Osteoblast (primary cell): ENCODE measurements around the gene MBTPS2. TPM values are rescaled to one million over a fixed set of nuclear protein-coding genes. Genes with fewer than 3 reads are reported as not detected.

Experiments used
- DNase-seq: peaks from one replicate; pipeline ENCODE4 v3.0.0; 2011; ENCODE audit warnings: low spot score, mixed read lengths; ENCODE audit not compliant: insufficient read length; ENCODE audit errors: missing footprints
- H2AFZ ChIP-seq: 2 replicates; pipeline ENCODE4 v1.6.0; 2011; ENCODE audit warnings: mild to moderate bottlenecking, low read length
- H3K27ac ChIP-seq: 2 replicates; pipeline ENCODE4 v1.5.1; 2011; ENCODE audit warnings: mild to moderate bottlenecking, low read depth, low read length, moderate library complexity
- H3K27me3 ChIP-seq: 2 replicates; pipeline ENCODE4 v1.6.0; 2012; ENCODE audit warnings: mild to moderate bottlenecking, control low read depth, inconsistent platforms, low read length, moderate library complexity; ENCODE audit not compliant: insufficient read depth
- H3K36me3 ChIP-seq: 2 replicates; pipeline ENCODE4 v1.5.1; 2011; ENCODE audit warnings: mild to moderate bottlenecking, low read length, control low read depth, moderate library complexity; ENCODE audit not compliant: insufficient read depth
- H3K4me1 ChIP-seq: 2 replicates; pipeline ENCODE4 v1.5.1; 2011; ENCODE audit warnings: mild to moderate bottlenecking, low read length, control low read depth, moderate library complexity; ENCODE audit not compliant: insufficient read depth
- H3K4me2 ChIP-seq: 2 replicates; pipeline ENCODE4 v1.6.0; 2011; ENCODE audit warnings: mild to moderate bottlenecking, low read length; ENCODE audit not compliant: insufficient read depth
- H3K4me3 ChIP-seq: fragments of 200-600 bp; sonication (generic); 3 replicates; pipeline ENCODE4 v1.5.1; 2012; ENCODE audit warnings: mild to moderate bottlenecking, low read length, inconsistent platforms; ENCODE audit not compliant: insufficient read depth
- H3K79me2 ChIP-seq: 2 replicates; pipeline ENCODE4 v1.6.0; 2012; ENCODE audit warnings: mild to moderate bottlenecking, low read length, control low read depth, inconsistent platforms; ENCODE audit not compliant: insufficient read depth
- H3K9me3 ChIP-seq: 2 replicates; pipeline ENCODE4 v1.5.1; 2011; ENCODE audit warnings: low read depth, low read length, control low read depth
- H4K20me1 ChIP-seq: 2 replicates; pipeline ENCODE4 v1.6.0; 2012; ENCODE audit warnings: mild to moderate bottlenecking, low read length, control low read depth; ENCODE audit not compliant: insufficient read depth
- CTCF ChIP-seq: IDR thresholded peaks from 2 replicates; pipeline ENCODE4 v1.5.1; 2011; ENCODE audit warnings: mild to moderate bottlenecking, low read depth, low read length, moderate library complexity; ENCODE audit errors: extremely low read depth
- total RNA-seq: library from RNA; depleted of rRNA; stranded (reverse); fragments of >200 nt; gene quantifications from 2 replicates; pipeline ENCODE4 v1.2.3, GENCODE V29; 2012

MBTPS2 gene
- total RNA-seq, 1 donor = 9.0 TPM

GRCh38 chrX:21905313-21905712, 65.9 kb downstream of the MBTPS2 start:
- Histone ChIP-seq H4K20me1 (no peaks in the 10 kb centered on the region), H3K79me2 (no peaks in the 10 kb centered on the region), H3K4me3 (no peak overlapping the region), H3K4me1 (no peaks in the 10 kb centered on the region), H3K36me3 (no peaks in the 10 kb centered on the region), H2AFZ (no peak overlapping the region), H3K27me3 (no peaks in the 10 kb centered on the region), H3K27ac (no peak overlapping the region), H3K4me2 (no peak overlapping the region), H3K9me3 (no peaks in the 10 kb centered on the region)
- TF ChIP-seq CTCF = no peak
- no peak for DNase-seq

GRCh38 chrX:21905953-21906352, 66.5 kb downstream of the MBTPS2 start:
- no peak overlapping the region for H3K27ac ChIP-seq
- no peak overlapping the region for H3K4me3 ChIP-seq
- H3K36me3 ChIP-seq = no peaks in the 10 kb centered on the region
- H3K4me1 ChIP-seq = no peaks in the 10 kb centered on the region
- DNase-seq = no peak
- no peaks in the 10 kb centered on the region for H4K20me1 ChIP-seq
- no peaks in the 10 kb centered on the region for H3K9me3 ChIP-seq
- no peak overlapping the region for H2AFZ ChIP-seq
- TF ChIP-seq CTCF = no peak
- H3K27me3 ChIP-seq = no peaks in the 10 kb centered on the region
- no peak overlapping the region for H3K4me2 ChIP-seq
- H3K79me2 ChIP-seq = no peaks in the 10 kb centered on the region

- Histone ChIP-seq H3K36me3 (no peaks in the 10 kb centered on the region), H2AFZ (no peak overlapping the region), H3K4me3 (no peak overlapping the region), H3K27me3 (no peaks in the 10 kb centered on the region), H3K79me2 (no peaks in the 10 kb centered on the region), H3K4me2 (no peak overlapping the region), H3K9me3 (no peaks in the 10 kb centered on the region), H3K27ac (no peak overlapping the region), H4K20me1 (no peaks in the 10 kb centered on the region), H3K4me1 (no peaks in the 10 kb centered on the region)
- no peak for DNase-seq
- no peak for TF ChIP-seq CTCF
Observed at GRCh38 chrX:21907260-21907659, 67.8 kb downstream of the MBTPS2 start.

GRCh38 chrX:21911481-21911880, 72.1 kb downstream of the MBTPS2 start:
- Histone ChIP-seq H3K9me3 (no peaks in the 10 kb centered on the region), H2AFZ (no peak overlapping the region), H3K4me2 (no peak overlapping the region), H4K20me1 (no peaks in the 10 kb centered on the region), H3K36me3 (no peaks in the 10 kb centered on the region), H3K79me2 (no peaks in the 10 kb centered on the region), H3K27me3 (no peaks in the 10 kb centered on the region), H3K4me1 (peaks cover 5% of the 10 kb centered on the region), H3K27ac (no peak overlapping the region), H3K4me3 (no peak overlapping the region)
- no peak for TF ChIP-seq CTCF
- no peak for DNase-seq
